HG03108 (cell line): ENCODE data around the gene UBE2D3.

ENCODE experiments used
- ATAC-seq: cut with Tn5 transposase; IDR thresholded peaks from one replicate; pipeline ENCODE4 v1.9.1; 2021; ENCODE audit warnings: moderate library complexity; ENCODE audit not compliant: unreplicated experiment

Gene UBE2D3

DNA sequence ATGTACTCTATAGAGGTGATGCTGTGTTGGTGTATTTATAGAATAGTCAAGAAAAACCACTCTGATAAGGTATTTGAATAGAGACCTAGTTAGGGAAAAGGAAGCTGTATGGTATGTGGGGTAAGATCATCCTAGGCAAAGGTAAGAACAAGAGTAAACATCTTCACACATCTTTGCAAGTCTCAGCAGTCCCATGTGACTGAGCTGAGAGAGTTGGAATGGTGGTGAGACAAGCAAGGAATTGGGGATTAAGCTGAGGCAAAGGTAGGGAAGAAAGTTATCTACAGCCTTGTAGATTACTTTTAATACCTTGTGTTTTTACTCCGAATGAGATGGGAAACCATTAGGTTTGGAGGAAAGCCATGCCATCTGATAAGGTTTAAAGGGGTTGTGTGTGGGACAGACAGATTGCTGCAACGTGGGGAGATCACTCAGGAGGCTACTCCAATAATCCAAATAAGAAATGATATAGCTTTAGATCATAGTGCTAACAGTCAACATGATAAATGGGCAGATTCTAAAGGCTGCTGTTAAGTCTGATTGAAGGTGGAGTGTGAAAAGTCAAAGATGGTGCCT, 34.9 kb downstream of the UBE2D3 start:
- ATAC-seq, result no peak

DNA sequence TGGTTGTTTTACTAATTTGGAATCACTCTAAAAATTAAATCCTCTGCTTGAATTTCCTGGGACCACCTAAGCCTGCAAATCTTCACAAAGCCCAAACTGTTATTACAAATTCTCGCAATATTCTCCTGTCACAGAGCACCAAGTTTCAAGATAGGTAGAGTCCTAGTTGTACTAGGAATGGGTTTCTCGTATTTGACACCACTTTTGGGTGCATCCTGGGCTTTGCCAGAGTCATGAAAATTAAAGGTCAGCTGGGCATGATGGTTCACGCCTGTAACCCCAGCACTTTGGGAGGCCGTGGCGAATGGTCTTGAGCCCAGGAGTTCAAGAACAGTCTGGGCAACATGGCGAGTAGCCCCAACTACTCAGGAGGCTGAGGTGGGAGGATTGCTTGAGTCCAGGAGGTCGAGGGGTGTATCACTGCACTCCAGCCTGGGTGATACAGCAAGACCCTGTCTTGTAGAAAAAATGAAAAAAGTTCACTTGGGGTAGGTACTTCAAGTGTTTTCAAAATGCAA, 36.0 kb downstream of the UBE2D3 start:
- ATAC-seq, result no peak

DNA sequence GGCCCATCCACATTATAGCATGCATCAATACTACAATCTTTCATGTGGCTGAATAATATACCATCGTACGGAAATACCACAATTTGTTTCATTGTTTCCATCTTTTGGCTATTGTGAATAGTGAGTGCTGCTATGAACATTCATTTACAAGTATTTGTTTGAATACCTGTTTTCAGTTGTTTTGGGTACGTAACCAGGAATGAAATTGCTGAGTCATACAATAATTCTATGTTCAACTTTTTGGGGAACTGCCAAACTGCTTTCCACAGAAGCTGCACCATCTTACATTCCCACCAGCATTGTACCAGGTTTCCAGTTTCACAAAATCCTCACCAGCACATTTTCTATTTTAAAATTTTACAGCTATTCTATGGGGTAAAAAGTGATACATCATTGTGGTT, 38.0 kb downstream of the UBE2D3 start:
- no peak for ATAC-seq

DNA sequence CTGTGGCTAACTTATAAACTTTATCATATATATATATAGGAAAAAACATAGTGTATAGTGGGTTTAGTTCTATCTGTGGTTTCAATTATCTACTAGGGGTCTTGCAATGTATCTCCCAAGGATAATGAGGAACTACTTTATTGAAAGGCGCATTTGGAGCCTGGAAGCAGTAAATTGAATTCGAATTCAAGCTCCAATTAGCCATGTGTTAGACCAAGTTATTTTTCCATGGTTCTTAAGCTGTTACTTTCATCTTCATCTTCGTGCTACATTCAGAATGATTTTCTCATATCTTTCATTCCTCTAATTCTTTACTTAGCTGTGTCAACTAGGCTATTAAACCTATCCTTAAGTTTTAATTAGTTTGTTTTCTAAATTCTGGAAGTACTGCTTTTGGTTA, 39.4 kb downstream of the UBE2D3 start:
- no peak for ATAC-seq

DNA sequence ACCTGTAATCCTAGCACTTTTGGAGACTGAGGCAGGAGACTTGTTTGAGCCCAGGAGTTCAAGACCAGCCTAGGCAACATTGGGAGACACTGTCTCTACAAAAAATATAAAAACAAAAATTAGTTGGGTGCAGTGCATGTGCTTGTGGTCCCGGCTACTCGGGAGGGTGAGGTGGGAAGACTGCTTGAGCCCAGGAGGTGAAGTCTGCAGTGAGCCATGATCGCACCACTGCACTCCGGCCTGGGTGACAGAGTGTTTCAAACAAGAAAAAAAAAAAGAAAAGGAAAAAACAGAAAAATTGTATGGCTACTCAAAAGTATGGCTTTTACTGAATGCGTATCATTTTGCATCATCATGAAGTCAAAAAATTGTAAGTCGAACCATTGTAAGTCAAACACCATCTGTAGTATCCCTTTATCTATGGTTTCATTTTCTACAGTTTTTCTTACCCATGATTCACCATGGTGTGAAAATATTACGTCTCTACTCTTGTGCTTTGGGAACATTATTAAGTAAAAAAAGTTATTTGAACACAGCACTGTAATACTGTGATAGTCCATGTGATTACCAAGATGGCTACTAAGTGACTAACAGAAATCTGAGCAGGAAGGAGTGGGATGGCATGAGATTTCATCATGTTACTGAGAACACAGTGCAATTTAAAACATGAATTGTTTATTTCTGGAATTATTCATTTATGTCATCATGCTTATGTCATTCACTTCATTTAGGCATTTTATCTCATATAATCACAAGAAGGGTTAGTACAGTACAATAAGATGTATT, 40.1 kb downstream of the UBE2D3 start:
- no peak for ATAC-seq

GRCh38 chr4:102786279-102786678, 41.1 kb downstream of the UBE2D3 start:
- ATAC-seq, result no peak

DNA sequence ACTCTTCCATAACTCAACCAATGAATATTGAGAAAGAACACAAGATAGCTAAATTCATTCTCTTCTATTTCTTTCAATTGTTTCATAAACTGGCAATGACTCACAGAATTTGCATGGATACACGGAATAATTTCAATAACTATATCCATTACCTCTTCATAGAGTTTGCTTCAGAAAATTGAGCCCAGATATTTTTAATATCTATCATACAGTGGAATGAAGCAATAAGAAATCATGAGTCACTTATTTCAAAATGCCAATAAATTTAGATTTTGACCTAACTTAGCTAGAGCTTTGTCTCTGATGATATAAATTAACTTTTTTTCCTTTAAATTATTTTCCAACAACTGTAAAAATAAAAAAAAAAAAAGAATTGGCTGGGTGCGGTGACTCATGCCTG, 44.3 kb downstream of the UBE2D3 start:
- ATAC-seq, result no peak

DNA sequence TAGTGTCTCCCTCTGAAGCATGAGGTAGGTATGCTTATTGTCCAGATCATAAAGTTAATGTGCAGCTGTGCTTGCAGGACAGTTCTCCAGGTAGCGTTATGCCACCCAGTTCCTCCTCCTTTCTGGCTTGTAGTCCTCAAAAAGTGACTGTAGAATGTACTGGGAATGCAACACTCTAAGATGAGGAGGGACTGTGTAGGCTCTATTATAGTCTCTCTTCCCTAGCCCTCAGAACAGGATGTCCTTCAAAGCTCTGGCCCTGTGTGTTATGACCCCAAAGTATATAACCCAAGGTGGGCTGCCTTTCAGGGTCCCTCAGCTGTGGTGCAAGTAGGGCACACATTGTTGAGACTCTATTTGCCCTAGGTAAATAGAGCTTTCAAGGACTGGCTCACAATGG, 45.8 kb downstream of the UBE2D3 start:
- ATAC-seq, result no peak

DNA sequence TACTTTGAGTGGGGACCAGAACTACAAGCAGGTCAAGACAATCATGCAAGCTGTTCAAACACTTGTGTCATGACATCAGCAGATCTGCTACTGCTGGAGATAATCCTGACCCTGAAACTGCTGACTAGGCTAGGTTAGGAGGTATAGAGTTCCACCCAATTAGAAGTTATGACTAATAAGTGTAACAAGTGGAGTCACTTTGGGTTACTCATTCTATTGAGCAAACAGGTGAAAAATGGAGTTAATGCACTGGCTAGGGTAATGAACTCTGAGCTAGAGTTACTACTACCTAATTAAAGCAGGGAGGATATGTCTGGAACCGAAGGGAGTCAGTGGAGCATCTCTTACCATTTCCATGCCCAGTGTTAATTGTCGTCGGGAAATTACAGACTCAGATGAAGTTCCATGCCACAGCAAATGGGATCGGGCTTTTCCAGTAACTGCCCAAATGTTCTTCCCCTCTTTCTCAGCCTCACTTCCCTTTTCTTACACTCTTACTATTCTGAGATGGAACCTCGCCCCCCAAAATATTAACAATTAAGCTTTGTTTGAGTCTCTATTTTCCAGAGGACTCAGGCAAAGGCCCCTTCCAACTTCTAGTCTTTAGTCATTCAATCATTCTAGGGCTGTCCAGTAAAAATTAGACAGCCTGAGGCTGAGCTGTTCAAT, 46.7 kb downstream of the UBE2D3 start:
- ATAC-seq, result no peak

GRCh38 chr4:102779204-102779603, 48.1 kb downstream of the UBE2D3 start:
- ATAC-seq, result no peak

DNA sequence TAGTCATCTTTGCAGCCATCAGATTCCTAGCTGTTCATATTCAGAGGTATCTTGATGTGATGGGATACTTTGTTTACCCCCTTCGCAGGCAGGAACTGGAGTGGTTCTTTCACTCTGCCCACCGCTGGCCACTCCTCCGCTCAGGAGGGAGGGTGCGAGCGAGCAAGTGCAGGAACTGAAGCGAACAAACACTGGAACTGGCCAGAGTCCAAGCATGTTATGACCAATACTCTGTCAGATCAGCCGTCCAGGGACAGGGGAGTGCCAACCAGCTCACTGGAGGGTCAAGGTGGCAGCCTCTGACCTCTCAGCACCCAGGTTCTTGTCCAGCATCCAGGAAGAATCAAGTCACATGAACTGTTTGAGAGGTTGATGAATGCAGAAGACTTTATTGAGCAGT, 48.6 kb downstream of the UBE2D3 start:
- no peak for ATAC-seq

- ATAC-seq, result no peak
Observed at GRCh38 chr4:102775805-102776204, 51.5 kb downstream of the UBE2D3 start.

- ATAC-seq, result no peak
Observed at GRCh38 chr4:102774254-102774653, 53.1 kb downstream of the UBE2D3 start.

DNA sequence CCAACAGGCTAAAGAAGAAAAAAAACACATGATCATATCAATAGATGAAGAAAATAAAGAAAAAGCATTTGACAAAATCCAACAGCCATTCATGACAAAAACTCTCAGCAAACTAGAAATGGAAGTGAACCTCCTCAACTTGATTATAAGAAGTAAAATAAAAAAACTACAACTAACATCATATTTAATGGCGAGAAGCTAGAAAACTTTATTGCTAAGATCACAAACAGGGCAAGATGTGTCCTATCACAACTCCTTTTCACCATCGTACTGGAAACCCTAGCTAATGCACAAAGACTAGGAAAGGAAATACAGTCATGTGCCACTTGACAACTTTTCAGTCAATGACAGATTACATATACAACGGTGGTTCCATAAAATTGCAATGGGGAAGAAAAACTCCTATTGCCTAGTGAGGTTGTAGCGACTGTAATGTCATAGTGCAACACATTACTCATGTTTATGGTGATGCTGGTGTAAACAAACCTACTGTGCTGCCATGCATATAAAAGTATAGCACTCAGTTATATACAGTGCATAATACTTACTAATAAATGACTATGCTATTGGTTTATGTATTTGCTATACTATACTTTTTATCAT, 54.5 kb downstream of the UBE2D3 start:
- no peak for ATAC-seq

GRCh38 chr4:102764901-102765300, 62.5 kb downstream of the UBE2D3 start:
- ATAC-seq, result no peak

DNA sequence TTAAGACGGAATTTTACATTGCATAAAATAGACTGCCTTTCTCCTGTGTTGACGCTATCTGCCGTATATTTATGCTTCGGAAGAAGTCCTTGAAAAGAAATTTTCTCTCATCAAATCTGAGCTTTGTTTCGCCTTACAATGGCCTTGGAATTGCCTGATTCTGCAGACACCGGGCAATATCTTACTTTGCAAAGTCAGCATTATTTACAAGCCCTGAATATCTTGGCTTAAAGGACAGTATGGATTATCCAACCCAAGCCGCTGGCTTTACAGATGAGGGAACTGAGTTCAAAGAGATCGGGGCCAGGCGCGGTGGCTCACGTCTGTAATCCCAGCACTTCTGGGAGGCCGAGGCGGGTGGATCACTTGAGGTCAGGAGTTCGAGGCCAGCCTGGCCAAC, 65.4 kb downstream of the UBE2D3 start:
- no peak for ATAC-seq

GRCh38 chr4:102761296-102761701, 66.1 kb downstream of the UBE2D3 start:
- ATAC-seq, result no peak

DNA sequence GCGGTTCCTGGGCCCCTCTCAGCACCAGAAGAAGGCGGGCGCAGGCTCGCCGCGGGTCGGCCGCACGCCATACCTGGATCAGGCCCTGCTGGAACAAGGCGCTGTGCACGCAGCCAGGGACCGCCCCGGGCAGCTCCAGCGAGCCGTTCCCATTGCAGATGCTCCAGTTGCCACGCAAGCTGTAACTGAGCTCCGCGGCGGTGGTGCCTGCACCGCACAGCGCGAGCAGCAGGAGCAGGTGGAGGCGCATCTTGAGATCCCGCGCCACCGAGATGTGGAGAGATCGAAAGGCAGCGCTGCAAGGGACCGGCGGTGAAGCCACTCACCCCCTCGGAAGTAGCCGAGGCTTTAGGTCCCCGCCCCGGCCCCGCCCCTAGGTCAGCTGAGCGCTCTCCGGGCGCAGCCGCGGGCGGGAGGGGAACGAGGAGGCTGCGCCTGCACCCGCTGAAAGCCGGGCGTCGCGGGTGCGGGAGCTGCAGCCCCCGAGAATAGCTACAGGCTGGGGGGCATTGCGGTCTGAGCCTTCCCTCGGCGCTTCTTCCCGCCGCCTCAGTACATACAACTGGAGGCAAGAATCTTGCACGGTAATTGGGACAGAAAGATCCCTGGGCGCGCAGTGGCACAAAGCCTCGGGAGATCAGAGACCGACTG, 66.6 kb downstream of the UBE2D3 start, which contains the start of gene MANBA:
MANBA (minus strand) TSS at position 324 of the 651 bp plus-strand sequence; CDS start at position 250, 74 bp downstream.
- peak; percentile 88 for ATAC-seq

GRCh38 chr4:102759831-102760644, 67.3 kb downstream of the UBE2D3 start:
- ATAC-seq, result peak; percentile 45
